Motor neuron (in vitro differentiated cells): Measurements from ENCODE around the gene RPL6. TPM values are rescaled to one million over a fixed set of nuclear protein-coding genes. Genes with fewer than 3 reads are reported as not detected.

Experiments
- ATAC-seq, 8 experiments: fragments of 200-7000 bp; cut with Tn5 transposase; replicated peaks in 6 of 8; 2 replicates each; pipeline ENCODE4 v1.8.0; 2021; ENCODE audit warnings: mild to moderate bottlenecking in 8 of 8, moderate library complexity in 8 of 8
- H3K27ac ChIP-seq, 2 donors: fragments of 250-450 bp; sonication (Bioruptor Pico); 2 replicates each; pipeline ENCODE4 v1.9.0; 2021; ENCODE audit warnings: antibody characterized with exemption in 2 of 2, mild to moderate bottlenecking in 2 of 2, moderate library complexity in 1 of 2
- H3K4me1 ChIP-seq, 2 donors: fragments of 250-450 bp; sonication (Bioruptor Pico); replicated peaks in 1 of 2; 2 replicates each; pipeline ENCODE4 v1.6.1; 2021; ENCODE audit warnings: antibody characterized with exemption in 2 of 2, mild to moderate bottlenecking in 2 of 2, moderate library complexity in 1 of 2
- H3K4me3 ChIP-seq, 5 donors: fragments of 250-450 bp; sonication (Bioruptor Pico); 2 replicates each; pipeline ENCODE4 v1.9.0; 2021; ENCODE audit warnings: antibody characterized with exemption in 5 of 5, mild to moderate bottlenecking in 5 of 5, moderate library complexity in 4 of 5
- WGBS, 10 experiments: fragments of 450-650 bp; shearing (Covaris generic); methylation state at CpG; one replicate each; pipeline ENCODE4 v1.0.0; 2022; 5-methylcytosine and 5-hydroxymethylcytosine counted together
- in situ Hi-C, 9 experiments: fragments of 400-800 bp; cut with MboI; loops; one replicate each; pipeline ENCODE4 v1.15.0; 2021; ENCODE audit warnings: low sequenced_read_pairs in 9 of 9, low pct_unique_long_range_greater_than_20kb in 2 of 9; ENCODE audit not compliant: unreplicated experiment in 9 of 9
- total RNA-seq, 8 experiments: library from RNA; unstranded; fragments of 300-600 nt; gene quantifications; 2 replicates each; pipeline versions ENCODE4 v1.2.3 to v1.2.4, GENCODE V29; 2022

Gene RPL6
- total RNA-seq, 8 experiments from 2014 or later, result 1,730 to 3,272 (median 2,208) TPM

DNA sequence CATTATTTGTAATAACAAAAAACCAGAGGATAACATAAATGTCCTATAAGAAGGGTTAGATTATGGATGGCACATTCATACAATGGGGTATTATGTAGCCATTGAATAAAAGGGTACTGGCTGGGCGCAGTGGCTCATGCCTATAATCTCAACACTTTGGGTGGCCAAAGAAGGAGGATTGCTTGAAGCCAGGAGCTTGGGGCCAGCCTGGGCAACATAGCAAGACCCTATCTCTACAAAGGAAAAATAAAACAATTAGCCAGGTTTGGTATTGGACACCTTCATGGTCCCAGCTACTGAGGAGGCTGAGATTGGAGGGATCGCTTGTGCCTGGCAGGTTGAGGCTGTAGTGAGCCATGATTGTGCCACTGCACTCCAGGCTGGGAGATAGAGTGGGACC lies 24.1 kb upstream of the RPL6 start:
- in situ Hi-C loops, result no loop called here
- ATAC-seq, result no peak
- Histone ChIP-seq H3K27ac (no peak overlapping the region), H3K4me3 (no peak overlapping the region), H3K4me1 (peaks cover 0 to 4% of the 10 kb centered on the region in 2 donors)
- WGBS, 10 experiments, result 80 to 100% (median 100%) methylated on average over 1 to 2 of the region's 2 CpGs; no CpG with 5 or more reads in 3 of the 10 experiments

DNA sequence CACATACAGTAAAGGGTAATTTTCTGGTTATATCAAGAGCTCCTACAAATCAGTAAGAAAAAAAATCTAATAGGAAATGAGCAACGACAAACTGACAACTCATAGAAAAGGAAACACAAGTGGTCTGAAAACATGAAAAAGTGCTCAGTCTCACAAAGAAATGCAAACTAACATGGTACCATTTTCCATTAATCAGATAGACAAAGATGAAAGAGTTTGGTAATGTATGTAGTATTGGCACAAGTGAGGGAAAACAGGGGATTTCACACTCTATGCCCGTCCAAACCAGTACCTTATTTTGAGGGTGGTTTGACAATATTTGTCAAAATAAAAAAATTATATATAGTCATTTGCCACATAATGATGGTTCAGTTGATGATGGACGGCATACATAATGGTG lies 22.6 kb upstream of the RPL6 start:
- no peak for ATAC-seq
- no peak overlapping the region for H3K4me3 ChIP-seq
- H3K4me1 ChIP-seq, result peaks cover 0 to 4% of the 10 kb centered on the region in 2 donors
- in situ Hi-C loops, result no loop called here
- no peak overlapping the region for H3K27ac ChIP-seq
- WGBS, 10 experiments, result 58 to 100% (median 88%) methylated on average over 1 to 3 of the region's 3 CpGs

DNA sequence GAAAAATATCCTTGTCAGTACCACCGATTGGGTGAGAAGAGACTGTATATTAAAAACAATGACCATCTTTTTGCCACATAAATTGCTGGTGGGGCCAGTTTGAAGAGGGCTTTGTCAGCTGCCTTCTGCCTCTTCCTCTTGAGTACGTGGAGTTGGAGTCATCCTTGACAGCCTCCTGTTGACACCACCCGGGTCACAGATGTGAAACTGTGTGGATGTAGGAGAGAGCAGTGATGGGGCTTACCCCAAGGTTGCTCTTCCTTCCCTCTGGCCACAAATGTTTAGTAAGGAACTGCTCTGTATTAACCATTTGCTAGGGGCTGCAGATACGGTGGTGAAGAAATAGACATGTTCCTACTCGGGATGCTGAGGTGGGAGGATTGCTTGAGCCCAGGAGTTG lies 21.5 kb upstream of the RPL6 start:
- in situ Hi-C loops, result no loop called here
- 50 to 100% (median 80%) methylated on average over 1 to 2 of the region's 5 CpGs; no CpG with 5 or more reads in 3 of the 10 experiments for WGBS, 10 experiments
- no peak for ATAC-seq
- Histone ChIP-seq H3K4me3 (no peak overlapping the region), H3K4me1 (no peaks in the 10 kb centered on the region), H3K27ac (no peak overlapping the region)

DNA sequence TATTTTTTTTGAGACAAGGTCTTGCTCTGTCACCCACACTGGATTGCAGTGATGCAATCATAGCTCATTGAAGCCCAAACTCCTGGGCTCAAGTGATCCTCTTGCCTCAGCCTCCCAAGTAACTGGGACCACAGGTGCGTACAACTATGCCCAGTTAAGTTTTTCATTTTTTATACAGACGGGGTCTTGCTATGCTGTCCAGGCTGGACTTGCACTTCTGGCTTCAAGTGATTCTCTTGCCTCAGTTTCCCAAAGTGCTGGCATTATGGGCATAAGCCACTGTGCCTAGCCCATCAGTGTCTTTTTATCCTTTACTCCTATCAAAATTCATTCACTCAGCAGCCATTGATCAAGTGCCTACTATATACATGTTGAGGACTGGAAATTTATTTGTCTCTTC lies 18.4 kb upstream of the RPL6 start:
- WGBS, 10 experiments, result 92 to 100% (median 100%) methylated on average over 1 to 2 of the region's 2 CpGs; no CpG with 5 or more reads in 2 of the 10 experiments
- no peaks in the 10 kb centered on the region for H3K4me1 ChIP-seq
- in situ Hi-C loops, result no loop called here
- ATAC-seq, result no peak
- no peak overlapping the region for H3K4me3 ChIP-seq
- H3K27ac ChIP-seq, result no peak overlapping the region

DNA sequence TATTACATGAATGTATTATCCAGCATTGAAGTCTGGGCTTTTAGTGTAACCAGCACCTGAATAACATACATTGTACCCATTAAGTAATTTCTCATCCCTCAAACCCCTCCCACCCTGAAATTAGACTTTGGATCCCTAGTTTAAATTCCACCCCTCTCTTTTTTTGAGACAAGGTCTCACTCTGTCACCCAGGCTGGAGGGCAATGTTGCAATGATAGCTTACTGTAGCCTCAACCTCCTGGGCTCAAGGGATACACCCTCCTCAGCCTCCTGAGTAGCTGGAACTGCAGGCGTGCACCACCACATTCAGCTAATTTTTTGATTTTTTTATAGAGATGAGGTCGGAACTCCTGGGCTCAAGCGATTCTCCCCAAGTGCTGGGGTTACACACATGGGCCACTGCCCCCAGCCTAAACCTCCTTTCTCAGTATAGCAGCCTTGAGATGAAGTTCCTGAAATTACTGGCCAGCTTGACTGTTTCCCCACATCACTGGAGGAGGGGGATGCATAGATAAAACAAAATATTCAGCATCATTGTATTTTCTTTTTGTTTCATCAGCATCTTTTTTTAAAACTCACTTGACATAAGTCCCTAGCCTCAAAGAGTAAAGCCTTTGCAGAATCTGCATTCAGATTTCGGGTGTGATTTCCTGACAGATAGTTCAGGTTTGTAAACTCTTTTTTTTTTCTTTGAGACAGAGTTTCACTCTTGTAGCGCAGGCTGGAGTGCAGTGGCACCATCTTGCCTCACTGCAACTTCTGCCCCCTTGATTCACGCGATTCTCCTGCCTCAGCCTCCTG lies 16.4 kb upstream of the RPL6 start:
- WGBS, 10 experiments, result 67 to 100% (median 97%) methylated on average over 1 to 6 of the region's 7 CpGs; no CpG with 5 or more reads in 1 of the 10 experiments
- in situ Hi-C loops, result no loop called here
- peaks cover under 1 to 4% of the 10 kb centered on the region in 2 donors for H3K4me1 ChIP-seq
- H3K27ac ChIP-seq, result no peak overlapping the region
- no peak overlapping the region for H3K4me3 ChIP-seq
- no peak for ATAC-seq

DNA sequence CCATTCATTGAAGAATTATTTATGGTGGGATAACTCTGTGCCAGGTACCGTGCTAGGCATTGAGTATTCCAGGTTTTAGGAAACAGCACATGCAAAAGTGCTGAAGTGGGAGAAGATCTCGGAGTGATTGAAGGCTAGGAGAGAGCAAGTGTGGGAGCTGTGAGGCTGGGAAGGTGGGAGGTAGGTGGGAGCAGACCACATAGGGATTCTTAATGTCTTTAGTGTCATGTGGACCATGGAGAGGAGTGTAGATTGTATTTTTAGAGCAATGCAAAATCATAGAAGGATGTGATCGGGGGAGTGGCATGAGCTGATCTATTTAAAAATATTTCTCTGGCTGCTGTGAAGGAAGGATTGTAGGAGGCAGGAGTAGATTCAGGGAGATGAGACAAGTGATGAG lies 14.7 kb upstream of the RPL6 start:
- Histone ChIP-seq H3K4me1 (peaks cover 10 to 15% of the 10 kb centered on the region in 2 donors), H3K27ac (no peak overlapping the region), H3K4me3 (no peak overlapping the region)
- 49 to 100% (median 87%) methylated on average over 1 to 3 of the region's 3 CpGs; no CpG with 5 or more reads in 1 of the 10 experiments for WGBS, 10 experiments
- in situ Hi-C loops, result no loop called here
- ATAC-seq, result no peak

DNA sequence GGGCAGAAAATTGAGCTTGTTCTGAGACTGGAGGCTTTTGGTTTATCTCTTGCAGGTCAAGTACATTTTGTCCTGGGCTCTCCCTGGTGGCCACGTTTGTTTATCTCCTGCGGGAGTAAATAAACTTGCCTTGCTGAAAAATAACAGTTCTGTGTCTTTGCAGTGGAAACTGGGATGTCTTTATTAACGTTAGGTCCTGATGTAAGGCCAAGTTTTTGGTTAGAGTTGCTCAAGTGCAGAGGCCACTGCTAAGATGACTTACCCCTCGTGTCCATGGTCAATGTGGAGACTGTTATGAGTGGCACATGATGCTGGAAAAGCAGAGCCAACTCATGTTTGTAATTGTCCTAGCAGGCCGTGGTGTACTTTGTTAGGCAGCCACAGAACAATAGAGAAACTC lies 13.1 kb upstream of the RPL6 start:
- Histone ChIP-seq H3K27ac (no peak overlapping the region), H3K4me3 (no peak overlapping the region), H3K4me1 (peaks cover 10 to 18% of the 10 kb centered on the region in 2 donors)
- 5 to 88% (median 54%) methylated on average over 1 to 5 of the region's 5 CpGs for WGBS, 10 experiments
- ATAC-seq, result no peak
- in situ Hi-C loops, result no loop called here

DNA sequence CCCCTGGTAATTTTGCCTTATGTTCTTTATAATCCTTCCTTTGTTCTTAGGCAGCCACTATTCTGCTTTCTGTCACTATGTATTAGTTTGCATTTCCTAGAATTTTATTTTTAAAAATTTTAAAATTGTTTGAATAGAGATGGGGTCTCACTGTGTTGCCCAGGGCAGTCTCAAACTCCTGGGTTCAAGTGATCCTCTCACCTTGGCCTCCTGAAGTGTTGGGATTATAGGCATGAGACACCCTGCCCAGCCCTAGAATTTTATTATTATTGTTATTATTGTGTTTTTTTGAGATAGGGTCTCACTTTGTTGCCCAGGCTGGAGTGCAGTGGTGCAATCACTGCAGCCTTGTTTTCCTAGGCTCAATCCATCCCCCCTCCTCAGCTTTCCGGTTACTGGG lies 12.0 kb upstream of the RPL6 start:
- no peak for ATAC-seq
- 75 to 100% (median 86%) methylated on average over 1 of the region's 1 CpG; no CpG with 5 or more reads in 5 of the 10 experiments for WGBS, 10 experiments
- in situ Hi-C loops, result no loop called here
- H3K27ac ChIP-seq, result no peak overlapping the region
- no peak overlapping the region for H3K4me3 ChIP-seq
- peaks cover 10 to 18% of the 10 kb centered on the region in 2 donors for H3K4me1 ChIP-seq

DNA sequence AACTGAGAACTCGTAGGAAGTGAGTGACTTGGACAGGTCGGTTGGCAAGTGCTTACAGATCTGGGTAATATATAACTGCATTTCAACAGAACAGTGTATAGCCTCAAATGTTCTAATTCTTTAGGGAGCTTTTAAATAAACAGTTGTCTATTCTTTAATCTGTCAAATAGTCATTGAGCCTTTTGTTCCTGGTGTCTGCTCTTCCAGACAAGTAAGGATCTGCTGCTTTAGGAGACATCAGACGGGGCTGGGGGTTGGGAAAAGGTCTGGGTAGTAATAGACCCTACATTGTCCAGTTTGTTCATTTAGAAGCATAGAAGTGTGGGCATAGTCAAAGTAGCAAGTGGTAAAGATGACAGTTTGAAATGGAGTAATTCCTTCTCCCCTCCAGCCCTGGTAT lies 11.3 kb upstream of the RPL6 start:
- ATAC-seq, result no peak
- Histone ChIP-seq H3K27ac (no peak overlapping the region), H3K4me1 (peaks cover 10 to 18% of the 10 kb centered on the region in 2 donors), H3K4me3 (no peak overlapping the region)
- 58 to 100% (median 78%) methylated on average over 1 to 3 of the region's 3 CpGs; no CpG with 5 or more reads in 5 of the 10 experiments for WGBS, 10 experiments
- in situ Hi-C loops, result no loop called here

DNA sequence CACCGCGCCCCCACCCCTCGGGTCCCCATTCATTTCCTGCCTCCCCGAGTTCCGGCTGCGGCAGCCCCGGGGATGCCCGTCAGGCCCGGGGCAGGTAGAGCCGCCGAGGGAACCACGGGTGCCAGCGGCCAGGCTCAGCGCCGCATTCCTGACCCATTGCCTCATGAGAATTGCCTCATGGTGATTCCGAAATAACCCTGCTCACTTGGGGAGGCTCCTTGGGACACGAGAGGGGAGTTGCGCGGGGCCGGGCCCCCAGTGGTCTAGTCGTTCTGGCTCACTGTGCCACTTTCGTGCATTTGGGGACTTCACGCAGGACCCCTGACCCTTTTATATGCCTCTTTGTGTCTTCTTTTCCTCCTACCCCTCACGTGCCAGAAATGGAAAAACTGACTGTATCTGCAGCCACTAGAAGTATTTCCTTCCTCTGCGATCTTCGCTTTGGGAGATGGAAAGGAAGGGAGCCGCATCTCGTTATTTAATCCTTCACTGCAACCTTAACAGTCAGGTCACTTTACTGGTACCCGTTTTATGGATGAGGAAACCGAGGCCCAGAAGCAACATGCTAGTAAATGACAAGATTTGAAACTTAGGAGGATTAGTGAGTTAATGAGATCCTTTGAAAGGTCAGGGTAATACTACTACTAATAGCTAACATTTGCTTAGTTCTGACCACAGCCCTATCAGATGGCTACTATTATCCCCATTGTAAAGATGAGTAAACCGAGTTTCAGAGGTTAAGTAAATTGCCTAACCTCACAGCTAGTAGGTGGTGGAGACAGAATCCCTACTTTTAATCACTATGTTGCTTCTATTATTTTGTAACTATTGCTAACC lies 10.1 kb upstream of the RPL6 start:
- 6 to 83% (median 18%) methylated on average over 1 to 11 of the region's 31 CpGs; no CpG with 5 or more reads in 1 of the 10 experiments for WGBS, 10 experiments
- peak overlapping the region; percentile 84 to 94 for H3K27ac ChIP-seq
- peak in 7 of 8 experiments; percentile 56 to 72 (median 62) for ATAC-seq
- peak overlapping the region; percentile 91 to 100 (median 95) for H3K4me3 ChIP-seq
- in situ Hi-C loops, result no loop called here
- peaks cover 10 to 18% of the 10 kb centered on the region in 2 donors for H3K4me1 ChIP-seq

DNA sequence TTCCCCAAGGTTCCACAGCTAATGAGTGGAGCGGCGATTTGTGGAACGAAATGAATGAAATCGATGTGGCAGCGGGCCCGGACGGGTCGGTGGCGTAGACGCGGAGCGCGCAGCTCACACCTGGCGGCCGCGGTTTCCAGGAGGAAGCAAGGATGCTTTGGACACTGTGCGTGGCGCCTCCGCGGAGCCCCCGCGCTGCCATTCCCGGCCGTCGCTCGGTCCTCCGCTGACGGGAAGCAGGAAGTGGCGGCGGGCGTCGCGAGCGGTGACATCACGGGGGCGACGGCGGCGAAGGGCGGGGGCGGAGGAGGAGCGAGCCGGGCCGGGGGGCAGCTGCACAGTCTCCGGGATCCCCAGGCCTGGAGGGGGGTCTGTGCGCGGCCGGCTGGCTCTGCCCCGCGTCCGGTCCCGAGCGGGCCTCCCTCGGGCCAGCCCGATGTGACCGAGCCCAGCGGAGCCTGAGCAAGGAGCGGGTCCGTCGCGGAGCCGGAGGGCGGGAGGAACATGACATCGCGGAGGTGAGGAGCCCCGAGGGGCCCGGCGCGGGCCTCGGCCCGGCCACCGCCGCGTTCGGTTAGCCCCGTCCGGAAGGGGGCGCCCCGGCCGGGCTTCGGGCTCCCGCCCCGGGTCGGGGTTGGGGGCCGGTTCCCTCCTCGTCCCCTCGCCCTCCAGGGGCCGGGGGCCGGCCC lies 9.3 kb upstream of the RPL6 start, which contains the start of gene PTPN11:
Gene PTPN11 (plus strand): TSS at position 340 of the 689 bp plus-strand sequence. CDS start 165 bp downstream, at position 505.
- Histone ChIP-seq H3K4me3 (peak within 1 kb of the TSS; percentile 91 to 100 (median 95)), H3K4me1 (peaks cover 10 to 18% of the 10 kb centered on the region in 2 donors), H3K27ac (peak within 1 kb of the TSS; percentile 84 to 94)
- peak; percentile 81 to 92 (median 87) for ATAC-seq
- in situ Hi-C loops, result no loop called here
- WGBS, 10 experiments, result 0 to 2% (median 0%) methylated on average over 1 to 13 of the region's 89 CpGs; no CpG with 5 or more reads in 5 of the 10 experiments

DNA sequence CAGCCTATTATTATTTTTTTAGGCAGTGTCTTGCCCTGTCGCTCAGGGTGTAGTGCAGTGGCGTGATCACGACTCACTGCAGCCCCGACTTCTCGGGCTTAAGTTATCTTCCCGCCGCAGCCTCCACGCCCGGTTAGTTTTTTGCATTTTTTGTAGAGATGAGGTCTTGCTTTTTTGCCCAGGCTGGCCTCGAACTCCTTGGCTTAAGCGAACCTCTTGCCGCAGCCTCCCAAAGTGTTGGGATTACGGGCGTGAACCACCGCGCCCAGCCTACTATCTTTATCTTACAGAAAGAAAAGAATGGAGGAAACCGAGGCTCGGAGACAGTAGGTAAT lies 8.8 kb upstream of the RPL6 start:
- 0 to 9% (median 2%) methylated on average over 4 to 14 of the region's 18 CpGs; no CpG with 5 or more reads in 4 of the 10 experiments for WGBS, 10 experiments
- H3K4me3 ChIP-seq, result peak overlapping the region; percentile 91 to 100 (median 95)
- peak in 3 of 8 experiments; percentile 2 to 34 (median 23) for ATAC-seq
- H3K27ac ChIP-seq, result peak overlapping the region; percentile 84 to 94
- H3K4me1 ChIP-seq, result peaks cover 10 to 18% of the 10 kb centered on the region in 2 donors
- in situ Hi-C loops, result no loop called here
